Measurements from ENCODE around the gene EGFL7.

DNA sequence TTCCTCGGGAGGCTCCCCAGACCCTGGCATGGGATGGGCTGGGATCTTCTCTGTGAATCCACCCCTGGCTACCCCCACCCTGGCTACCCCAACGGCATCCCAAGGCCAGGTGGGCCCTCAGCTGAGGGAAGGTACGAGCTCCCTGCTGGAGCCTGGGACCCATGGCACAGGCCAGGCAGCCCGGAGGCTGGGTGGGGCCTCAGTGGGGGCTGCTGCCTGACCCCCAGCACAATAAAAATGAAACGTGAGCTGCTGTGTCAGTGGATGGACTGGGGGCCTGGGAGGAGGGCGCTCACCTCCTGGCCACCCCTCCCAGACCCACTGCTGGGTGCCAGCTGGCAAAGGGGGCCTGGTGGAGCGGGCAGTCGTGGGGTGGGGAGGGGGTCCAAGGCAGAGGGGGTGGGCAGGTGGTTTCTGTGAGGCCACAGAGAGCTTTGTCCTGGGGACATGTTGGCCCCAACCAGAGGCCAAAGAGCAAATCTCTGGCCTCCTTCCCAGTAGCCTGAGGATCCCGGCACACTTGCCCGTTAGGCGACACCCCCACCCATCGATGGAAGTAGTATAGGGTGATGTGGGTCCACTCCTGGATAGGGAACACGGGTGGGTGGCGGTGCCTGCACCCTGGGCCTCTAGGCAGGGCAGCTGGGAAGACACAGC lies 9.8 kb downstream of the EGFL7 start:
- TF ChIP-seq, protein P1, sequence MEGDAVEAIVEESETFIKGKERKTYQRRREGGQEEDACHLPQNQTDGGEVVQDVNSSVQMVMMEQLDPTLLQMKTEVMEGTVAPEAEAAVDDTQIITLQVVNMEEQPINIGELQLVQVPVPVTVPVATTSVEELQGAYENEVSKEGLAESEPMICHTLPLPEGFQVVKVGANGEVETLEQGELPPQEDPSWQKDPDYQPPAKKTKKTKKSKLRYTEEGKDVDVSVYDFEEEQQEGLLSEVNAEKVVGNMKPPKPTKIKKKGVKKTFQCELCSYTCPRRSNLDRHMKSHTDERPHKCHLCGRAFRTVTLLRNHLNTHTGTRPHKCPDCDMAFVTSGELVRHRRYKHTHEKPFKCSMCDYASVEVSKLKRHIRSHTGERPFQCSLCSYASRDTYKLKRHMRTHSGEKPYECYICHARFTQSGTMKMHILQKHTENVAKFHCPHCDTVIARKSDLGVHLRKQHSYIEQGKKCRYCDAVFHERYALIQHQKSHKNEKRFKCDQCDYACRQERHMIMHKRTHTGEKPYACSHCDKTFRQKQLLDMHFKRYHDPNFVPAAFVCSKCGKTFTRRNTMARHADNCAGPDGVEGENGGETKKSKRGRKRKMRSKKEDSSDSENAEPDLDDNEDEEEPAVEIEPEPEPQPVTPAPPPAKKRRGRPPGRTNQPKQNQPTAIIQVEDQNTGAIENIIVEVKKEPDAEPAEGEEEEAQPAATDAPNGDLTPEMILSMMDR (conservative IDR thresholded peaks at IDR 0.05): no peak
- TF ChIP-seq ZFX (IDR thresholded peaks at IDR 0.05): no peak
